PC-9 (cell line): ENCODE results near the gene RAB40B.

Experiments
- CTCF ChIP-seq: fragments of 200-600 bp; sonication (generic); conservative IDR thresholded peaks from 2 replicates; pipeline ENCODE4 v1.6.1; 2017; ENCODE audit warnings: mixed run types, antibody characterized with exemption, mild to moderate bottlenecking, moderate library complexity
- EZH2 ChIP-seq: fragments of 200-600 bp; sonication (generic); IDR thresholded peaks from 2 replicates; pipeline ENCODE4 v1.8.0; 2017; ENCODE audit warnings: antibody characterized with exemption, low read depth

- TF ChIP-seq CTCF (no peak), EZH2 (no peak)
These were observed 31.4 kb downstream of the RAB40B start for GRCh38 chr17:82666931-82667667.
